Esophagus (tissue), 2 donors: ENCODE measurements around the gene TTC32. TPM values are rescaled to one million over a fixed set of nuclear protein-coding genes. Genes with fewer than 3 reads are reported as not detected.

ENCODE experiments used
- H3K27ac ChIP-seq, 2 donors: one replicate each; pipeline ENCODE4 v1.5.1; 2013; ENCODE audit warnings: low read depth in 2 of 2, mild to moderate bottlenecking in 2 of 2, inconsistent platforms in 1 of 2, low read length in 1 of 2, moderate library complexity in 1 of 2
- H3K27me3 ChIP-seq, 2 donors: one replicate each; pipeline ENCODE4 v1.6.1; 2013; ENCODE audit warnings: low read length in 2 of 2, control low read depth in 1 of 2, mild to moderate bottlenecking in 1 of 2; ENCODE audit not compliant: insufficient read depth in 2 of 2, control insufficient read depth in 1 of 2
- H3K36me3 ChIP-seq, 2 donors: one replicate each; pipeline ENCODE4 v1.6.1; 2013; ENCODE audit warnings: low read length in 1 of 2; ENCODE audit not compliant: control insufficient read depth in 2 of 2, insufficient read depth in 2 of 2
- H3K4me1 ChIP-seq, 2 donors: one replicate each; pipeline ENCODE4 v1.6.1; 2013; ENCODE audit warnings: low read length in 1 of 2; ENCODE audit not compliant: control insufficient read depth in 2 of 2, insufficient read depth in 2 of 2
- H3K4me3 ChIP-seq, 2 donors: one replicate each; pipeline ENCODE4 v1.5.1; 2013; ENCODE audit warnings: low read length in 2 of 2, mild to moderate bottlenecking in 2 of 2, low read depth in 1 of 2, moderate library complexity in 1 of 2
- H3K9me3 ChIP-seq, 2 donors: one replicate each; pipeline ENCODE4 v1.6.1; 2013; ENCODE audit warnings: mild to moderate bottlenecking in 2 of 2, low read depth in 1 of 2, low read length in 1 of 2, moderate library complexity in 1 of 2; ENCODE audit not compliant: control insufficient read depth in 2 of 2, insufficient read depth in 1 of 2
- WGBS, 2 donors: extraction: QIAGEN DNeasy Blood & Tissue Kit; methylation state at CpG; one replicate each; pipeline ENCODE4 v1.1.7; 2013; 5-methylcytosine and 5-hydroxymethylcytosine counted together
- polyA plus RNA-seq, 2 donors: library from polyadenylated mRNA; stranded (reverse); fragments of 200-250 nt; gene quantifications; one replicate each; pipeline ENCODE4 v1.2.3, GENCODE V29; 2013
- donor health status: healthy with polysubstance abuse.
- donor health status: Bipolar disorder and iron deficiency.

Gene TTC32
- polyA plus RNA-seq, 2 donors = 13.4 to 17.8 TPM

DNA sequence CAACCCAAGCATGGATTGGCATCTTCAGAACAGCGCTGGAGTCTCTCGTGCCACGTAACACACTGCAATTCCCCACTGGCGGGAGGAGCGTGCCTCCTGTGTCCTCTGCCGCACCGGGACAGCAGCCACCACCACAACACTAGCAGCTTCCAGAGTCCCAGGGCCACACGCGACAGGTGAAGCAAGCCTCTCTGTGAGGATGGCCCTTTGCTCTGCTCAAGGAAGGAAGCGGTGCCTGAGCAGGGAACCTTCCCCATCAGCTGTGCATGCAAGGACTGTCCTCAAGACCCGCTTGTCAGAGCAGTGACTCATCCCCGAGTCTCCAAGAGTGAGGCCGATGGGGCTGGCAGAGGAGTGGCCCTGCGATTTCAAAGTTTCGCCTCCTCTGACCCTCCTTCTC, 44.0 kb downstream of the TTC32 start:
- Histone ChIP-seq H3K36me3 (no peaks in the 10 kb centered on the region), H3K27me3 (no peaks in the 10 kb centered on the region), H3K27ac (no peak overlapping the region), H3K4me1 (peaks cover 0 to 8% of the 10 kb centered on the region in 2 donors), H3K4me3 (no peak overlapping the region), H3K9me3 (no peaks in the 10 kb centered on the region)
- WGBS, 2 donors = 90 to 93% methylated on average over 15 of the region's 15 CpGs

GRCh38 chr2:19857100-19857499, 44.7 kb downstream of the TTC32 start:
- Histone ChIP-seq H3K4me1 (peaks cover 0 to 8% of the 10 kb centered on the region in 2 donors), H3K36me3 (no peaks in the 10 kb centered on the region), H3K9me3 (no peaks in the 10 kb centered on the region), H3K4me3 (no peak overlapping the region), H3K27ac (no peak overlapping the region), H3K27me3 (no peaks in the 10 kb centered on the region)
- 68 to 79% methylated on average over 7 of the region's 7 CpGs for WGBS, 2 donors

- WGBS, 2 donors = 71% methylated on average over 15 of the region's 15 CpGs
- H3K4me1 ChIP-seq = peaks cover 0 to 8% of the 10 kb centered on the region in 2 donors
- H3K4me3 ChIP-seq = no peak overlapping the region
- no peaks in the 10 kb centered on the region for H3K36me3 ChIP-seq
- peak overlapping the region in 1 of 2 donors; percentile 40 for H3K27ac ChIP-seq
- H3K27me3 ChIP-seq = no peaks in the 10 kb centered on the region
- no peaks in the 10 kb centered on the region for H3K9me3 ChIP-seq
These were observed 46.0 kb downstream of the TTC32 start for GRCh38 chr2:19855542-19856431.

DNA sequence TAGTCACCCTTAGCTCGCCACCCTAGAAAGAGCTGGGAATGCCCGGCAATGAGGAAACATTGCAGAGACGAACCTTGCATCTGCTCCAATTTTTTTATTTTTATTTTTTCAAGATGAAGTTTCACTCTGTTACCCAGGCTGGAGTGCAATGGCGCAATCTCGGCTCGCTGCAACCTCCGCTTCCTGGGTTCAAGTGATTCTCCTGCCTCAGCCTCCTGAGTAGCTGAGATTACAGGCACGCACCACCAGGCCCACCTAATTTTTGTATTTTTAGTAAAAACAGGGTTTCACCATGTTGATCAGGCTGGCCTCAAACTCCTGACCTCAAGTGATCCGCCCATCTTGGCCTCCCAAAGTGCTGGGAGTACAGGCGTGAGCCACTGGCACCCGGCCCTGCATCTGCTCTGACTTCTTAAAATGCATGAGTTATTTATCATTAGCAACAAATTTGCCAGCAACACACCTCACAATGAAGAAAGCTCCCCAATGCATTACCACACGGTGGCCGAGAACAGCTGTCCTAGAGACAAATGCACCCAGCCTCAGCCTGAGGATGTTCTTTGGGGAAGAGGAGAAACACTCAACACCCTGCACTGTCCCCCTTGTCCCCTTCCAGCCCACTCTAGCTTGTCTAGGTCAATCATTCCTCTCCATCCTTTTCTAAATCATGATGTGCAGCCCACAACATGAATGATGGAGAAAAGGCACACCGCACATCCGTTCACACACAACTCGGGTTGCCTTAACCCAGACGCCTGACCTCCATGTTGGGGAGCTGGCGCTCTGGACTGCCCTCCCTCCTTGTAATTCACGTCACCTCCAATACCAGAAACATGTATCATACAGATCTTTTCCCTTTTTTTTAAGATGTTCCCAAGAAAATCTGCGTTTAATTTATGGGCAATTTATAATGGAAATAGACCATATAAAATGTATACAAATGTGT, 46.9 kb downstream of the TTC32 start:
- Histone ChIP-seq H3K36me3 (no peaks in the 10 kb centered on the region), H3K4me3 (no peak overlapping the region), H3K9me3 (no peaks in the 10 kb centered on the region), H3K27me3 (no peaks in the 10 kb centered on the region), H3K27ac (no peak overlapping the region), H3K4me1 (peaks cover 0 to 4% of the 10 kb centered on the region in 2 donors)
- 91 to 92% methylated on average over 20 of the region's 20 CpGs for WGBS, 2 donors

- Histone ChIP-seq H3K9me3 (no peaks in the 10 kb centered on the region), H3K27ac (no peak overlapping the region), H3K4me3 (no peak overlapping the region), H3K4me1 (peaks cover 0 to 2% of the 10 kb centered on the region in 2 donors), H3K27me3 (no peaks in the 10 kb centered on the region), H3K36me3 (no peaks in the 10 kb centered on the region)
- 73 to 80% methylated on average over 7 of the region's 7 CpGs for WGBS, 2 donors
These were observed 50.6 kb downstream of the TTC32 start for GRCh38 chr2:19851116-19851695.

- Histone ChIP-seq H3K27me3 (no peaks in the 10 kb centered on the region), H3K27ac (no peak overlapping the region), H3K36me3 (no peaks in the 10 kb centered on the region), H3K4me3 (no peak overlapping the region), H3K4me1 (no peaks in the 10 kb centered on the region), H3K9me3 (peaks cover 0 to 1% of the 10 kb centered on the region in 2 donors)
- 86 to 87% methylated on average over 14 of the region's 14 CpGs for WGBS, 2 donors
These were observed 51.4 kb downstream of the TTC32 start for GRCh38 chr2:19850056-19851050.

GRCh38 chr2:19848952-19849351, 52.8 kb downstream of the TTC32 start:
- Histone ChIP-seq H3K4me3 (no peak overlapping the region), H3K36me3 (no peaks in the 10 kb centered on the region), H3K27me3 (no peaks in the 10 kb centered on the region), H3K27ac (no peak overlapping the region), H3K4me1 (no peaks in the 10 kb centered on the region), H3K9me3 (peaks cover 0 to 1% of the 10 kb centered on the region in 2 donors)
- WGBS, 2 donors = 89 to 92% methylated on average over 5 of the region's 5 CpGs

- H3K27ac ChIP-seq = no peak overlapping the region
- H3K9me3 ChIP-seq = peaks cover 0 to 1% of the 10 kb centered on the region in 2 donors
- H3K4me3 ChIP-seq = no peak overlapping the region
- WGBS, 2 donors = 90 to 91% methylated on average over 11 of the region's 11 CpGs
- no peaks in the 10 kb centered on the region for H3K27me3 ChIP-seq
- H3K36me3 ChIP-seq = no peaks in the 10 kb centered on the region
- H3K4me1 ChIP-seq = no peaks in the 10 kb centered on the region
These were observed 53.6 kb downstream of the TTC32 start for GRCh38 chr2:19848029-19848750.
